HepG2 (cell line): ENCODE measurements around the gene IVL. TPM values are rescaled to one million over a fixed set of nuclear protein-coding genes. Genes with fewer than 3 reads are reported as not detected.

Source experiments
- ATAC-seq: fragments of 200-7000 bp; cut with Tn5 transposase; 3 replicates; pipeline ENCODE4 v1.9.1; 2020; ENCODE audit warnings: mild to moderate bottlenecking, moderate library complexity
- BruUV-seq: library from RNA; stranded (reverse); fragments of 400-500 nt; replicated peaks from 2 replicates; lab custom pipeline; 2021; lab: Mats Ljungman, UMichigan
- CTCF ChIA-PET: fragments of 300-600 bp; formaldehyde crosslinking; extraction: SDS; loops from one replicate; lab custom pipeline; 2021; ENCODE audit warnings: low total read pairs, inconsistent platforms, low intra/inter-chr PET ratio; lab: Yijun Ruan, JAX
- POLR2A ChIA-PET: fragments of 350-600 bp; sonication (Branson Sonifier 250); formaldehyde crosslinking; loops from one replicate; lab custom pipeline; 2020; ENCODE audit warnings: antibody characterized with exemption, inconsistent platforms; lab: Yijun Ruan, JAX
- DNase-seq: peaks from one replicate; pipeline ENCODE4 v3.0.0-alpha.2; 2015; ENCODE audit warnings: low spot score
- FAIRE-seq: peaks from 3 replicates; lab custom pipeline; 2011; peaks lifted over from hg19 to GRCh38; lab: Jason Lieb, UNC
- H2AFZ ChIP-seq: one replicate; pipeline ENCODE4 v1.6.1; 2011; ENCODE audit warnings: low read length, inconsistent platforms
- H3K27ac ChIP-seq: fragments of 300-600 bp; 3 replicates; pipeline ENCODE4 v1.8.0; 2011; ENCODE audit warnings: mixed run types, mild to moderate bottlenecking, mixed read lengths, low read length, inconsistent platforms; ENCODE audit not compliant: insufficient read depth; ENCODE audit errors: extremely low read length
- H3K27me3 ChIP-seq, 2 experiments: fragments of 200-600 bp in 1 of 2; 2 replicates in 1 of 2; 3 replicates in 1 of 2; pipeline versions ENCODE4 v1.6.0 to v1.8.0; 2011; ENCODE audit warnings: low read length in 2 of 2, mild to moderate bottlenecking in 2 of 2, moderate library complexity in 2 of 2, inconsistent platforms in 1 of 2; ENCODE audit not compliant: insufficient read depth in 2 of 2, control insufficient read depth in 1 of 2
- H3K36me3 ChIP-seq, 2 experiments: fragments of 200-600 bp in 1 of 2; replicated peaks in 1 of 2; 2 replicates in 1 of 2; 3 replicates in 1 of 2; pipeline versions ENCODE4 v1.5.1 to v1.8.0; 2011; ENCODE audit warnings: low read length in 2 of 2, inconsistent platforms in 1 of 2; ENCODE audit not compliant: insufficient read depth in 2 of 2, control insufficient read depth in 1 of 2
- H3K4me1 ChIP-seq: 2 replicates; pipeline ENCODE4 v1.5.1; 2012; ENCODE audit warnings: low read length, inconsistent platforms; ENCODE audit not compliant: insufficient read depth
- H3K4me2 ChIP-seq: 2 replicates; pipeline ENCODE4 v1.6.0; 2011; ENCODE audit warnings: low read depth, low read length, inconsistent platforms
- H3K4me3 ChIP-seq, 3 experiments: fragments of 200-600 bp in 1 of 3; sonication (generic), shearing (Covaris generic) in 1 of 3; replicated peaks in 1 of 3; 2 replicates each; pipeline ENCODE4 v1.5.1; 2011 to 2016; ENCODE audit warnings: low read length in 3 of 3, inconsistent platforms in 2 of 3, low read depth in 2 of 3, mild to moderate bottlenecking in 2 of 3, control low read depth in 1 of 3, mixed read lengths in 1 of 3; ENCODE audit not compliant: insufficient read depth in 1 of 3
- H3K79me2 ChIP-seq: one replicate; pipeline ENCODE4 v1.6.1; 2011; ENCODE audit warnings: low read length, inconsistent platforms; ENCODE audit not compliant: insufficient read depth
- H3K9ac ChIP-seq: 2 replicates; pipeline ENCODE4 v1.6.0; 2011; ENCODE audit warnings: mild to moderate bottlenecking, low read depth, low read length, inconsistent platforms; ENCODE audit not compliant: insufficient read depth
- H3K9me3 ChIP-seq: 2 replicates; pipeline ENCODE4 v1.5.1; 2012; ENCODE audit warnings: mild to moderate bottlenecking, low read length
- H4K20me1 ChIP-seq: 2 replicates; pipeline ENCODE4 v1.6.0; 2011; ENCODE audit warnings: inconsistent platforms, mild to moderate bottlenecking, low read length, moderate library complexity; ENCODE audit not compliant: insufficient read depth
- HCFC1 ChIP-seq: fragments of 150-350 bp; IDR thresholded peaks from 2 replicates; pipeline ENCODE4 v1.6.1; 2014; ENCODE audit warnings: low read depth, low read length
- IRX3 ChIP-seq: sonication (generic); formaldehyde crosslinking; IDR thresholded peaks from 2 replicates; pipeline ENCODE4 v1.8.1; 2023; ENCODE audit warnings: mild to moderate bottlenecking, low read depth, missing genetic modification reagents, borderline replicate concordance
- JDP2 ChIP-seq: sonication (generic); formaldehyde crosslinking; IDR thresholded peaks from 2 replicates; pipeline ENCODE4 v1.8.1; 2022; ENCODE audit warnings: missing genetic modification reagents, borderline replicate concordance
- KLF12 ChIP-seq: sonication (generic); formaldehyde crosslinking; IDR thresholded peaks from 2 replicates; pipeline ENCODE4 v1.4.0; 2020; ENCODE audit warnings: missing genetic modification reagents, borderline replicate concordance
- MIXL1 ChIP-seq: IDR thresholded peaks from 2 replicates; pipeline ENCODE4 v1.6.1; 2016
- NR2F1 ChIP-seq, 2 experiments: fragments of 450-650 bp in 1 of 2; formaldehyde crosslinking in 1 of 2; IDR thresholded peaks; 2 replicates each; pipeline versions ENCODE4 v1.5.0 to v1.6.1; 2016 to 2020; ENCODE audit warnings: mild to moderate bottlenecking in 1 of 2, missing compliant biosample characterization in 1 of 2, missing genetic modification reagents in 1 of 2, moderate library complexity in 1 of 2
- SIX1 ChIP-seq: sonication (generic); formaldehyde crosslinking; IDR thresholded peaks from 2 replicates; pipeline ENCODE4 v1.4.0; 2020; ENCODE audit warnings: missing genetic modification reagents, borderline replicate concordance
- TBL1XR1 ChIP-seq: fragments of 150-350 bp; IDR thresholded peaks from 2 replicates; pipeline ENCODE4 v1.6.1; 2014; ENCODE audit warnings: borderline replicate concordance, low read length; ENCODE audit not compliant: partially characterized antibody
- ZBTB1 ChIP-seq: sonication (generic); formaldehyde crosslinking; IDR thresholded peaks from 2 replicates; pipeline ENCODE4 v1.4.0; 2020; ENCODE audit warnings: missing genetic modification reagents, borderline replicate concordance
- ZFP36L2 ChIP-seq: sonication (generic); formaldehyde crosslinking; IDR thresholded peaks from 2 replicates; pipeline ENCODE4 v1.4.0; 2020; ENCODE audit warnings: missing genetic modification reagents
- whole genome bisulfite sequencing: methylation state at CpG from one replicate; pipeline ENCODE4 v1.1.6; 2017; ENCODE audit warnings: low lambda C conversion rate; 5-methylcytosine and 5-hydroxymethylcytosine counted together
- in situ Hi-C: cut with HindIII; loops from 2 replicates; pipeline ENCODE4 v1.10.0; 2017; ENCODE audit warnings: low pct_unique_long_range_greater_than_20kb; ENCODE audit not compliant: extremely low pct_ligation_motif_present
- intact Hi-C: fragments of 100-400 bp; cut with micrococcal nuclease; formaldehyde crosslinking; loops from one replicate; pipeline ENCODE4 v1.10.0; 2022; ENCODE audit not compliant: unreplicated experiment
- polyA plus RNA-seq, 8 experiments: library from polyadenylated mRNA; depleted of rRNA in 3 of 8; stranded (reverse) in 7 of 8; unstranded in 1 of 8; fragments of >200 nt; fragmentation: Illumina TruSeq in 4 of 8; extraction: Trizol in 4 of 8; gene quantifications; 2 replicates each; pipeline versions ENCODE4 v1.2.1 to v1.2.3, GENCODE V29; 2011 to 2016; ENCODE audit warnings: low read depth in 4 of 8, missing spikeins in 1 of 8, mixed read lengths in 1 of 8; ENCODE audit not compliant: insufficient read depth in 1 of 8
- total RNA-seq, 5 experiments: library from RNA; depleted of rRNA; stranded (reverse); fragments of >200 nt; fragmentation: Illumina TruSeq; extraction: Trizol; gene quantifications; 2 replicates each; pipeline ENCODE4 v1.2.3, GENCODE V29; 2016; ENCODE audit warnings: low read depth in 1 of 5
- TF ChIP-seq, protein P1 (sequence below): sonication (generic); formaldehyde crosslinking; IDR thresholded peaks from 2 replicates; pipeline ENCODE4 v1.5.1; 2020; ENCODE audit warnings: missing genetic modification reagents, mild to moderate bottlenecking, borderline replicate concordance
- TF ChIP-seq, protein P2 (sequence below): sonication (generic); formaldehyde crosslinking; IDR thresholded peaks from 2 replicates; pipeline ENCODE4 v1.4.0; 2020; ENCODE audit warnings: mild to moderate bottlenecking, missing genetic modification reagents
- TF ChIP-seq, protein P3 (sequence below): sonication (generic); formaldehyde crosslinking; IDR thresholded peaks from 2 replicates; pipeline ENCODE4 v1.4.0; 2020; ENCODE audit warnings: low read depth, missing genetic modification reagents

The IVL gene
- total and polyA plus RNA-seq, 2 of the 13 experiments (the other 11 are each of a cell fraction or from before 2014, with no cell fraction given), result not detected

DNA sequence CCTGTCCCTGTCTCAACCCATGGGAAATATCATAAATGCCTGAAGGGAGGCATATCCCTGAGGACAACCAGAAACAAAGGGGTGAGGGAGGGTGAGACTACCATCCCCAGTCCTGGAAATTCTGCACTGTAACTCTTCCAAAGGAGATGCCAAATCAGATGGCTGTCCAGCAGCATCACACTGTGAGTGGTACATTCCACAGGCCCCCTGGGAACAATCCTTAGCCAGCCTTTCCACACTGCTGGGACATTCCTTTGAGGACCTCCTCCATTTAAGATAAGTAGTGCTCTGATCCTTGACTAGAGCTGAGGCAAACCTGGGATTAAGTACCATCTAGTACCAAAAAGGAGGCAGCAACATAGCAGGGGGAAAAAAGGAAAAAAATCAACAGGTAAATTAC is 10.7 kb downstream of the IVL start:
- no TSS peak for BruUV-seq
- no peak for FAIRE-seq
- no peaks in the 10 kb centered on the region for H3K9me3 ChIP-seq
- H3K4me2 ChIP-seq, result no peak overlapping the region
- POLR2A ChIA-PET, result no interaction called here
- no peaks in the 10 kb centered on the region for H4K20me1 ChIP-seq
- H3K4me1 ChIP-seq, result no peaks in the 10 kb centered on the region
- H3K27me3 ChIP-seq, result no peaks in the 10 kb centered on the region
- H3K27ac ChIP-seq, result no peak overlapping the region
- no peak overlapping the region for H3K4me3 ChIP-seq
- no peak overlapping the region for H2AFZ ChIP-seq
- DNase-seq, result no peak
- no peaks in the 10 kb centered on the region for H3K36me3 ChIP-seq
- no peak for ATAC-seq
- intact Hi-C loops (no loop called here), in situ Hi-C loops (loop anchor here (10.0 kb wide), 1 partner anchor 306 kb away; no protein-coding TSS in a partner anchor)
- H3K79me2 ChIP-seq, result no peaks in the 10 kb centered on the region
- CTCF ChIA-PET, result no interaction called here
- H3K9ac ChIP-seq, result no peak overlapping the region
- TF ChIP-seq, protein P1, sequence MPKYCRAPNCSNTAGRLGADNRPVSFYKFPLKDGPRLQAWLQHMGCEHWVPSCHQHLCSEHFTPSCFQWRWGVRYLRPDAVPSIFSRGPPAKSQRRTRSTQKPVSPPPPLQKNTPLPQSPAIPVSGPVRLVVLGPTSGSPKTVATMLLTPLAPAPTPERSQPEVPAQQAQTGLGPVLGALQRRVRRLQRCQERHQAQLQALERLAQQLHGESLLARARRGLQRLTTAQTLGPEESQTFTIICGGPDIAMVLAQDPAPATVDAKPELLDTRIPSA (CRISPR knock-in tag), result no peak
- TF ChIP-seq NR2F1 (CRISPR knock-in tag; IDR thresholded peaks at IDR 0.05) (no peak), KLF12 (CRISPR knock-in tag) (no peak), MIXL1 (CRISPR knock-in tag) (no peak), SIX1 (CRISPR knock-in tag) (no peak)
- TF ChIP-seq, protein P2, sequence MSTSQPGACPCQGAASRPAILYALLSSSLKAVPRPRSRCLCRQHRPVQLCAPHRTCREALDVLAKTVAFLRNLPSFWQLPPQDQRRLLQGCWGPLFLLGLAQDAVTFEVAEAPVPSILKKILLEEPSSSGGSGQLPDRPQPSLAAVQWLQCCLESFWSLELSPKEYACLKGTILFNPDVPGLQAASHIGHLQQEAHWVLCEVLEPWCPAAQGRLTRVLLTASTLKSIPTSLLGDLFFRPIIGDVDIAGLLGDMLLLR (CRISPR knock-in tag), result no peak
- TF ChIP-seq, all 625 proteins: peak for 0

DNA sequence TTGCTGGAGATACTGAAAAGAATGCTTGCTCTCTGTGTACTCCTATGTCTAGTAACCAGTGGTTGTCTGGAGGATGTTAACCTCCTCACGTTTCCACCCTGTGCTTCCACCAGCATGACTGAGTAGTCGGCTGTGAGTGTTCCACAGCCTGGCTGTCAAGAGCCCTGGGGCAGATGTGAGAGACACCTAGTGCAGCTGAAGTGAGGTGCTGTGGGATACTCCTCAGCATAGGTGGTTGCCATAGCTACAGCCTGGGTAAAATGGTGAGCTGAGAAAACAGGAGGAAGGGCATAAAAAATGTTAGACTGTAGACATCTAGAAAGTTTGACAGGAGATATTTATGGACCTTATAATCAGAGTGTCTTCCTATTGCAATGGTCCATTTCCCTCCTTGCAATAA is 15.8 kb downstream of the IVL start:
- no peaks in the 10 kb centered on the region for H3K9me3 ChIP-seq
- in situ Hi-C loops, result no loop called here
- H3K36me3 ChIP-seq, result no peaks in the 10 kb centered on the region
- no peak overlapping the region for H3K27ac ChIP-seq
- POLR2A ChIA-PET, result no interaction called here
- intact Hi-C loops, result no loop called here
- ATAC-seq (no peak), DNase-seq (no peak), FAIRE-seq (no peak)
- no peak overlapping the region for H3K4me3 ChIP-seq
- H3K4me1 ChIP-seq, result peaks cover 6% of the 10 kb centered on the region
- no peaks in the 10 kb centered on the region for H3K27me3 ChIP-seq
- no peak overlapping the region for H3K4me2 ChIP-seq
- H3K79me2 ChIP-seq, result no peaks in the 10 kb centered on the region
- BruUV-seq, result no TSS peak
- WGBS, result 4% methylated on average over 2 of the region's 2 CpGs
- H4K20me1 ChIP-seq, result no peaks in the 10 kb centered on the region
- CTCF ChIA-PET, result no interaction called here
- H2AFZ ChIP-seq, result no peak overlapping the region
- H3K9ac ChIP-seq, result no peak overlapping the region
- no peak for TF ChIP-seq HCFC1
- TF ChIP-seq, protein P3, sequence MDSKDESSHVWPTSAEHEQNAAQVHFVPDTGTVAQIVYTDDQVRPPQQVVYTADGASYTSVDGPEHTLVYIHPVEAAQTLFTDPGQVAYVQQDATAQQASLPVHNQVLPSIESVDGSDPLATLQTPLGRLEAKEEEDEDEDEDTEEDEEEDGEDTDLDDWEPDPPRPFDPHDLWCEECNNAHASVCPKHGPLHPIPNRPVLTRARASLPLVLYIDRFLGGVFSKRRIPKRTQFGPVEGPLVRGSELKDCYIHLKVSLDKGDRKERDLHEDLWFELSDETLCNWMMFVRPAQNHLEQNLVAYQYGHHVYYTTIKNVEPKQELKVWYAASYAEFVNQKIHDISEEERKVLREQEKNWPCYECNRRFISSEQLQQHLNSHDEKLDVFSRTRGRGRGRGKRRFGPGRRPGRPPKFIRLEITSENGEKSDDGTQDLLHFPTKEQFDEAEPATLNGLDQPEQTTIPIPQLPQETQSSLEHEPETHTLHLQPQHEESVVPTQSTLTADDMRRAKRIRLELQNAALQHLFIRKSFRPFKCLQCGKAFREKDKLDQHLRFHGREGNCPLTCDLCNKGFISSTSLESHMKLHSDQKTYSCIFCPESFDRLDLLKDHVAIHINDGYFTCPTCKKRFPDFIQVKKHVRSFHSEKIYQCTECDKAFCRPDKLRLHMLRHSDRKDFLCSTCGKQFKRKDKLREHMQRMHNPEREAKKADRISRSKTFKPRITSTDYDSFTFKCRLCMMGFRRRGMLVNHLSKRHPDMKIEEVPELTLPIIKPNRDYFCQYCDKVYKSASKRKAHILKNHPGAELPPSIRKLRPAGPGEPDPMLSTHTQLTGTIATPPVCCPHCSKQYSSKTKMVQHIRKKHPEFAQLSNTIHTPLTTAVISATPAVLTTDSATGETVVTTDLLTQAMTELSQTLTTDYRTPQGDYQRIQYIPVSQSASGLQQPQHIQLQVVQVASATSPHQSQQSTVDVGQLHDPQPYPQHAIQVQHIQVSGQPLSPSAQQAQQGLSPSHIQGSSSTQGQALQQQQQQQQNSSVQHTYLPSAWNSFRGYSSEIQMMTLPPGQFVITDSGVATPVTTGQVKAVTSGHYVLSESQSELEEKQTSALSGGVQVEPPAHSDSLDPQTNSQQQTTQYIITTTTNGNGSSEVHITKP, result no peak
- TF ChIP-seq JDP2 (CRISPR knock-in tag), result no peak
- no peak for TF ChIP-seq ZFP36L2
- no peak for TF ChIP-seq IRX3 (CRISPR knock-in tag)
- no peak for TF ChIP-seq ZBTB1 (CRISPR knock-in tag)
- TF ChIP-seq TBL1XR1, result no peak
